Measurements from ENCODE around the gene PDE4D. TPM values are rescaled to one million over a fixed set of nuclear protein-coding genes. Genes with fewer than 3 reads are reported as not detected.

Gene PDE4D
- total RNA-seq, 1 donor from 2014 or later, result 34.5 TPM

DNA sequence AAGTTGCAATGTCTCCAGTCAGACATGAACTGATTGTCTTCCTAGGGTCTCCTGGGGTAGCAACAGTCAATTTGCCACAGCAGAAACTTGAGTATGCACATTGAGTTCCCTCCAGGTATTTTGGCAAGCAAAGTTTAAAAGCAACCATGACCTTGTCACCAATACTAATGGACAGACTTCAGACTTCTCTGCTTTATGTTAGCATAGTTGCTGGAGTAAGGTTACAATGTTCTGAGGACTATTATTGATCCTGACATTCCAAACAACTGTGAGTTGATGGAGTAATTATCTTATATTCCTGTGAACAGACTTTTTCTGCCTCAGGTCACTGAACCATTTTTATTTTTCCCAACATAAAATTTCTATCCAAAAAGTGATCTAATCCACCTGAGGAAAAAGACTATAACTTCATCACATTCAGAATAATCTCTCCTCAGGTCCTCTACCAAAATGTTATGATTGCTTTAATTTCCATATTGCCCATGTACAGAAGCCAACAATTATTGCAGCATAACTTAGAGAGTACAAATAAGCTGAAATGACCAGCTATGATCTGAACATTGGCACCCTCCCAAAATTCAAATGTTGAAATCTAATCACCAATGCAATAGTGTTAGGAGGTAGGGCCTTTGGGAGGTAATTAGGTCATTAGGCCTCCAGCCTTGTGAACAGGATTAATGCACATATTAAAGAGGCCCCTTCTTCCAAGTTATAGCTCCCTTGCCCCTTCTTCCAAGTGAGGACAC lies 228.3 kb downstream of the PDE4D start:
- Histone ChIP-seq H3K36me3 (no peaks in the 10 kb centered on the region), H3K9me3 (replicated peaks) (no peaks in the 10 kb centered on the region), H3K27ac (replicated peaks) (no peak overlapping the region), H3K4me3 (no peak overlapping the region), H3K4me1 (peaks cover 8% of the 10 kb centered on the region), H3K27me3 (ENCODE audit: low read depth) (no peaks in the 10 kb centered on the region)
- intact Hi-C loops (cut with micrococcal nuclease), result no loop called here
- DNase-seq, result no peak
- TF ChIP-seq, protein P1, sequence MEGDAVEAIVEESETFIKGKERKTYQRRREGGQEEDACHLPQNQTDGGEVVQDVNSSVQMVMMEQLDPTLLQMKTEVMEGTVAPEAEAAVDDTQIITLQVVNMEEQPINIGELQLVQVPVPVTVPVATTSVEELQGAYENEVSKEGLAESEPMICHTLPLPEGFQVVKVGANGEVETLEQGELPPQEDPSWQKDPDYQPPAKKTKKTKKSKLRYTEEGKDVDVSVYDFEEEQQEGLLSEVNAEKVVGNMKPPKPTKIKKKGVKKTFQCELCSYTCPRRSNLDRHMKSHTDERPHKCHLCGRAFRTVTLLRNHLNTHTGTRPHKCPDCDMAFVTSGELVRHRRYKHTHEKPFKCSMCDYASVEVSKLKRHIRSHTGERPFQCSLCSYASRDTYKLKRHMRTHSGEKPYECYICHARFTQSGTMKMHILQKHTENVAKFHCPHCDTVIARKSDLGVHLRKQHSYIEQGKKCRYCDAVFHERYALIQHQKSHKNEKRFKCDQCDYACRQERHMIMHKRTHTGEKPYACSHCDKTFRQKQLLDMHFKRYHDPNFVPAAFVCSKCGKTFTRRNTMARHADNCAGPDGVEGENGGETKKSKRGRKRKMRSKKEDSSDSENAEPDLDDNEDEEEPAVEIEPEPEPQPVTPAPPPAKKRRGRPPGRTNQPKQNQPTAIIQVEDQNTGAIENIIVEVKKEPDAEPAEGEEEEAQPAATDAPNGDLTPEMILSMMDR (IDR thresholded peaks at IDR 0.05; ENCODE audit: borderline replicate concordance), result no peak

GRCh38 chr5:59661954-59662615 lies 231.4 kb downstream of the PDE4D start:
- Histone ChIP-seq H3K27me3 (ENCODE audit: low read depth) (no peaks in the 10 kb centered on the region), H3K27ac (replicated peaks) (no peak overlapping the region), H3K4me1 (peaks cover 8% of the 10 kb centered on the region), H3K36me3 (no peaks in the 10 kb centered on the region), H3K9me3 (replicated peaks) (no peaks in the 10 kb centered on the region), H3K4me3 (no peak overlapping the region)
- intact Hi-C loops (cut with micrococcal nuclease), result no loop called here
- TF ChIP-seq, protein P1 (IDR thresholded peaks at IDR 0.05; ENCODE audit: borderline replicate concordance), result no peak
- DNase-seq, result no peak

GRCh38 chr5:59661311-59661710 lies 232.2 kb downstream of the PDE4D start:
- Histone ChIP-seq H3K36me3 (no peaks in the 10 kb centered on the region), H3K9me3 (replicated peaks) (no peaks in the 10 kb centered on the region), H3K4me3 (no peak overlapping the region), H3K27me3 (ENCODE audit: low read depth) (no peaks in the 10 kb centered on the region), H3K4me1 (peaks cover 8% of the 10 kb centered on the region), H3K27ac (replicated peaks) (no peak overlapping the region)
- intact Hi-C loops (cut with micrococcal nuclease), result no loop called here
- no peak for DNase-seq
- TF ChIP-seq, protein P1 (IDR thresholded peaks at IDR 0.05; ENCODE audit: borderline replicate concordance), result no peak

- Histone ChIP-seq H3K27ac (replicated peaks) (no peak overlapping the region), H3K36me3 (no peaks in the 10 kb centered on the region), H3K4me3 (no peak overlapping the region), H3K4me1 (peaks cover 8% of the 10 kb centered on the region), H3K9me3 (replicated peaks) (no peaks in the 10 kb centered on the region), H3K27me3 (ENCODE audit: low read depth) (no peaks in the 10 kb centered on the region)
- TF ChIP-seq, protein P1 (IDR thresholded peaks at IDR 0.05; ENCODE audit: borderline replicate concordance), result peak; percentile 41
- no peak for DNase-seq
- intact Hi-C loops (cut with micrococcal nuclease), result no loop called here
Observed at GRCh38 chr5:59660737-59661136, 232.8 kb downstream of the PDE4D start.

DNA sequence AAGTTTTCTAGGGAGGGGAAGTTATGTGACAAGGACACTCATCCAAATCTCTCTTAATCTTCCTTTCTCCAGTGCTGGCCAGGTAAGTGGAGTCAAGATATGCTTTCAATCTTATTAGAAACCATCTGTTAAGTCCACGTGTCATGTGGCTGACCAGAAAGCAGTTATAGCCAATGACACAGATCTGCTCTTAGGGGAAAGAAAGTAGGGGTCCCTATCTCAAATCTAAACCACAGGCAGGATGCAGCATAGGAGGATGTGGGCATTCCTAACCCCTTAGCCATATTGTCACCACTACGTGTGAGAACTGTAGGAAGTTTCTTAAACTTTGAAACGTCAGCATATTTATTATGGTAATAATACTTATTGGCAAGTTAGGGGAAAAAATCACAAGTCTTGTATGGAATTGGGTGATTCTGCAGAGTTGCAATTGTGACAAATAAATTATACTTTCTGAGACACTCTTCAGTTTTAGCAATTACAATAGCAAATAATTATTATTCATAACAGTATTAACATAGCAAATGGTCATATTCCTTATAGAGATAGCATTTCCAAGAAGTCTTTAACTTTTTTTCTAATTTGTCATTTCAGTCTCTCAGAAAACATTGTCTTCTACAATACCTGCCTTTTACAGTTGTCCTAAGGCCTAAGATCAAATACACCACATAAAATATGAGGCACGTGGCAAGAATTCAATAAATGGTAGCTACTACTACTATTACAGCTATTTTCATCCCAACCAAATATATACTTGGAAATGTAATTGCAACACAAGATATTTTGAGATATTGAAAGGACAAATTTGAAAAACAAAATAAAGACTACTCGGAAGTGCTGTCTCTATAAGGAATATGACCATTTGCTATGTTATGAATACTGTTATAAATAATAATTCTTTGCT lies 236.9 kb downstream of the PDE4D start:
- intact Hi-C loops (cut with micrococcal nuclease), result no loop called here
- Histone ChIP-seq H3K27ac (replicated peaks) (no peak overlapping the region), H3K36me3 (no peaks in the 10 kb centered on the region), H3K27me3 (ENCODE audit: low read depth) (no peaks in the 10 kb centered on the region), H3K4me1 (no peaks in the 10 kb centered on the region), H3K9me3 (replicated peaks) (no peaks in the 10 kb centered on the region), H3K4me3 (no peak overlapping the region)
- no peak for DNase-seq
- TF ChIP-seq, protein P1 (IDR thresholded peaks at IDR 0.05; ENCODE audit: borderline replicate concordance), result no peak

Measured in left ventricle myocardium inferior (tissue), 1 donor.